Kidney (tissue), 14 donors: ENCODE results near the gene MYOM3. TPM values are rescaled to one million over a fixed set of nuclear protein-coding genes. Genes with fewer than 3 reads are reported as not detected.
A peak's percentile ranks its signal among the peaks of the same experiment; 100 is the strongest.

ENCODE experiments used
- DNase-seq, 5 donors: peaks; one replicate each; pipeline ENCODE4 v3.0.0-alpha.2; 2013 to 2020
- FAIRE-seq: peaks from 2 replicates; lab custom pipeline; 2012; peaks lifted over from hg19 to GRCh38; lab: Jason Lieb, UNC
- H3K27ac ChIP-seq, 2 donors: one replicate each; pipeline ENCODE4 v1.7.0; 2013; ENCODE audit warnings: low read depth in 2 of 2, low read length in 2 of 2, inconsistent platforms in 1 of 2
- H3K27me3 ChIP-seq: one replicate; pipeline ENCODE4 v1.7.1; 2013; ENCODE audit warnings: low read length, inconsistent platforms; ENCODE audit not compliant: control insufficient read depth, insufficient read depth
- H3K36me3 ChIP-seq, 3 donors: one replicate each; pipeline versions ENCODE4 v1.7.0 to v1.7.1; 2013; ENCODE audit warnings: low read length in 3 of 3, control low read depth in 1 of 3, inconsistent platforms in 1 of 3; ENCODE audit not compliant: insufficient read depth in 3 of 3, control insufficient read depth in 2 of 3
- H3K4me1 ChIP-seq, 3 donors: one replicate each; pipeline versions ENCODE4 v1.7.0 to v1.7.1; 2013; ENCODE audit warnings: low read length in 3 of 3, inconsistent platforms in 1 of 3, low read depth in 1 of 3; ENCODE audit not compliant: control insufficient read depth in 2 of 3, insufficient read depth in 2 of 3
- H3K4me3 ChIP-seq, 3 donors: one replicate each; pipeline versions ENCODE4 v1.7.0 to v1.8.1; 2013; ENCODE audit warnings: low read length in 3 of 3, control low read depth in 1 of 3, inconsistent platforms in 1 of 3
- H3K9ac ChIP-seq, 3 donors: one replicate each; pipeline versions ENCODE4 v1.7.0 to v1.7.1; 2013; ENCODE audit warnings: low read length in 3 of 3, control low read depth in 1 of 3, inconsistent platforms in 1 of 3
- H3K9me3 ChIP-seq, 3 donors: one replicate each; pipeline versions ENCODE4 v1.7.0 to v1.7.1; 2013; ENCODE audit warnings: low read length in 3 of 3, control low read depth in 1 of 3, inconsistent platforms in 1 of 3; ENCODE audit not compliant: control insufficient read depth in 2 of 3, insufficient read depth in 1 of 3
- intact Hi-C: fragments of 100-400 bp; cut with DNase I; formaldehyde crosslinking; loops from one replicate; pipeline ENCODE4 v1.11.1; 2022
- polyA plus RNA-seq: library from polyadenylated mRNA; stranded (reverse); fragments of 350-450 nt; fragmentation: Illumina TruSeq; extraction: RNeasy Lipid Tissue Mini Kit (QIAGEN cat#74804); gene quantifications from one replicate; pipeline ENCODE4 v1.2.3, GENCODE V29; 2014; ENCODE audit warnings: low read depth, low replicate concordance; ENCODE audit not compliant: insufficient read depth
- total RNA-seq: library from RNA; stranded (reverse); fragmentation: NEBNext Ultra II Directional; extraction: Animal tissue kit (Norgen Biotek cat#: 25700); gene quantifications from one replicate; pipeline ENCODE4 v1.2.1, GENCODE V29; 2021
- TF ChIP-seq, protein P1 (sequence below): IDR thresholded peaks from 3 replicates; pipeline ENCODE4 v1.5.1; 2012; ENCODE audit warnings: mild to moderate bottlenecking, moderate library complexity, borderline replicate concordance; ENCODE audit not compliant: insufficient read depth; ENCODE audit errors: extremely low read depth
- donor health status: control.
- donor health status: control.
- donor health status: control.
- donor health status: control.
- donor health status: control.
- donor health status: DM: yes; HTN: yes; CAD: no.
- donor health status: Normal renal cell carcinoma (clear cell type).

The MYOM3 gene
- total and polyA plus RNA-seq, 2 donors from 2014 or later, result 13.5 to 20.5 TPM

DNA sequence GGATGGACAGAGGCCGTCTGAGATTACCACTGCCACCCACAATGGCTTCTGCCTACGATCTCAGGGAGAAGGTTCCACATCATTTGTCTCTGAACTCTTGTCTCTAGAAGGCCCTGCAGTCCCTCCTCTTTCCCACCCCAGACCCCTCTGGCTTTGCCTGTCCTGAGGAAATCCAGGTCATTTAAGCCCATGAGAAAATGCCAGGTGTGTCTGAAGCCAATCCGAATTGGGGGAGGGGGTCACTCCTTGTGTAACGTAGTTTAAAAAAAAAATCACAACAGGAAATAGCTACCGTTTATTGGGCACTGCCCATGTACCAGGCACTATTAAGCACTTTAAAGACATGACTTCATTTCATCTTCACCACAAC, 7.5 kb upstream of the MYOM3 start:
- peaks cover 0 to 12% (median 9%) of the 10 kb centered on the region in 3 donors for H3K4me1 ChIP-seq
- H3K9ac ChIP-seq, result no peak overlapping the region
- H3K27me3 ChIP-seq, result no peaks in the 10 kb centered on the region
- DNase-seq (peak in 1 of 5 donors; percentile 15), FAIRE-seq (no peak)
- intact Hi-C loops, result no loop called here
- H3K4me3 ChIP-seq, result no peak overlapping the region
- no peaks in the 10 kb centered on the region for H3K36me3 ChIP-seq
- H3K9me3 ChIP-seq, result no peaks in the 10 kb centered on the region
- TF ChIP-seq, protein P1, sequence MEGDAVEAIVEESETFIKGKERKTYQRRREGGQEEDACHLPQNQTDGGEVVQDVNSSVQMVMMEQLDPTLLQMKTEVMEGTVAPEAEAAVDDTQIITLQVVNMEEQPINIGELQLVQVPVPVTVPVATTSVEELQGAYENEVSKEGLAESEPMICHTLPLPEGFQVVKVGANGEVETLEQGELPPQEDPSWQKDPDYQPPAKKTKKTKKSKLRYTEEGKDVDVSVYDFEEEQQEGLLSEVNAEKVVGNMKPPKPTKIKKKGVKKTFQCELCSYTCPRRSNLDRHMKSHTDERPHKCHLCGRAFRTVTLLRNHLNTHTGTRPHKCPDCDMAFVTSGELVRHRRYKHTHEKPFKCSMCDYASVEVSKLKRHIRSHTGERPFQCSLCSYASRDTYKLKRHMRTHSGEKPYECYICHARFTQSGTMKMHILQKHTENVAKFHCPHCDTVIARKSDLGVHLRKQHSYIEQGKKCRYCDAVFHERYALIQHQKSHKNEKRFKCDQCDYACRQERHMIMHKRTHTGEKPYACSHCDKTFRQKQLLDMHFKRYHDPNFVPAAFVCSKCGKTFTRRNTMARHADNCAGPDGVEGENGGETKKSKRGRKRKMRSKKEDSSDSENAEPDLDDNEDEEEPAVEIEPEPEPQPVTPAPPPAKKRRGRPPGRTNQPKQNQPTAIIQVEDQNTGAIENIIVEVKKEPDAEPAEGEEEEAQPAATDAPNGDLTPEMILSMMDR, result no peak
- peak overlapping the region in 1 of 2 donors; percentile 1 for H3K27ac ChIP-seq

DNA sequence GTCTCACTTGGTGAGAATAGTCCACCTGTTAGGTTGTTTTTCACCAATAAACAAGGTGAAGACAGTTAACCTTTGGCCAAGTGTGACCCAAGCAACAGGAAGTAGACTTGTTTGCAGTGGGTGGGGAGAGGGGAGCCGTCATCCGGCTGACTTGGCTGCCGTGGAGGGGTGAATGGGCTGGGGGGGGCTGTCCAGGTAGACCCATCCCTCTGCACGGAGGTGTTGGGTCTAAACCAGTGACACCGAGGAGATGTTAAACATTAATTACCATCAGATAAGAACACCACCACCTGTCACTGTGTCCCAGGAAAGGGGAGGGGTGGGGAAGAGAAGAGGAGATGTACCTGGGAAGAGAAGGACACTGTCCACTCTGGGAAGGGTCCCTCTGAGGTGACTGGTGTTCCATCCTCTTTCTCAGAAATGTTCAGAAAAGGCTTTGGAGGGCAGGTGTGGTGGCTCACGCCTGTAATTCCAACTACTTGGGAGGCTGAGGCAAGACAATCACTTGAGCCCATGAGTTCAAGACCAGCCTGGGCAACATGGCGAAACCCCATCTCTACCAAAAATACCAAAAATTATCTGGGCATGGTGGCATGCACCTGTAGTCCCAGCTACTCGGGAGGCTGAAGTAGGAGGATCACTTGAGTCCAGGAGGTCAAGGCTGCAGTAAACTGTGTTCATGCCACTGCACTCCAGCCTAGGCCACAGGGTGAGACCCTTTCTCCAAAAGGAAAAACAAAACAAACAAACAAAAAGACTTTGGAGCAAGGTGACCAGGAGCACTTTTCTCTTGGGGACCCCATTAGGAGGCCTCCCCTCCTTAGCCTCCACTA, 6.7 kb upstream of the MYOM3 start:
- no peak overlapping the region for H3K27ac ChIP-seq
- TF ChIP-seq, protein P1, result no peak
- H3K9ac ChIP-seq, result no peak overlapping the region
- no peaks in the 10 kb centered on the region for H3K9me3 ChIP-seq
- intact Hi-C loops, result no loop called here
- no peaks in the 10 kb centered on the region for H3K36me3 ChIP-seq
- H3K4me3 ChIP-seq, result no peak overlapping the region
- no peaks in the 10 kb centered on the region for H3K27me3 ChIP-seq
- peaks cover 0 to 12% (median 9%) of the 10 kb centered on the region in 3 donors for H3K4me1 ChIP-seq
- no peak for FAIRE-seq
- DNase-seq, result peak in 2 of 5 donors; percentile 44 to 48

DNA sequence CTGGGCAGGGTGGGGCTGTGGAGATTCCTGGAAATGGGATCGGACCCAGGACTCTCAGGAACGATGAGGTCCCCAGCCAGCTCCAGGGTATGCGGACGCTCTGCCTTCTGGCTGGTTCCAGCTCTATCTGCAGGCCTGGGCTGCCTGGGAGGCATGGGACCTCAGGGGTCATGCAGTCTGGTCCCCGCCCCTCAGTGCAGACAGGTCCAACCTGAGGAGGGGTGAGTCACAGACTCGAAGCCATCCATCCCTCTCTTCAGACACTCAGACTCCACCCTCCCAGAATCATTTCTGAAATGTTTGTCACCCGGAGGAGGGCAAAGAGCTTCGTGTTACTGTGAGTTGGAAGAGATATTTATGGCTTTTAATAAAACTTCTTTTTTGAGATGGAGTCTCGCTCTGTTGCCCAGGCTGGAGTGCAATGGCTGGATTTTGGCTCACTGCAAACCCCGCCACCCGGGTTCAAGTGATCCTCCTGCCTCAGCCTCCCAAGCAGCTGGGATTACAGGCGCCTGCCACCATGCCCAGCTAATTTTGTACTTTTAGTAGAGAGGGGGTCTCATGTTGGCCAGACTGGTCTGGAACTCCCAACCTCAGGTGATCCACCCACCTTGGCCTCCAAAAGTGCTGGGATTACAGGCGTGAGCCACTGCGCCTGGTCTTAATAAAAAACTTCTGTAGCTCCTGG, 5.9 kb upstream of the MYOM3 start:
- no peak for FAIRE-seq
- peak in 2 of 5 donors; percentile 29 to 73 for DNase-seq
- intact Hi-C loops, result no loop called here
- Histone ChIP-seq H3K9ac (no peak overlapping the region), H3K36me3 (no peaks in the 10 kb centered on the region), H3K27ac (no peak overlapping the region), H3K4me1 (peaks cover 0 to 12% (median 9%) of the 10 kb centered on the region in 3 donors), H3K4me3 (no peak overlapping the region), H3K9me3 (no peaks in the 10 kb centered on the region), H3K27me3 (no peaks in the 10 kb centered on the region)
- TF ChIP-seq, protein P1, result no peak
